HepG2 (cell line): Measurements from ENCODE around the gene SKI. TPM values are rescaled to one million over a fixed set of nuclear protein-coding genes. Genes with fewer than 3 reads are reported as not detected.

Source experiments
- ATAC-seq: fragments of 200-7000 bp; cut with Tn5 transposase; 3 replicates; pipeline ENCODE4 v1.9.1; 2020; ENCODE audit warnings: mild to moderate bottlenecking, moderate library complexity
- BruUV-seq: library from RNA; stranded (reverse); fragments of 400-500 nt; replicated peaks from 2 replicates; lab custom pipeline; 2021; lab: Mats Ljungman, UMichigan
- CTCF ChIA-PET: fragments of 300-600 bp; formaldehyde crosslinking; extraction: SDS; loops from one replicate; lab custom pipeline; 2021; ENCODE audit warnings: low total read pairs, inconsistent platforms, low intra/inter-chr PET ratio; lab: Yijun Ruan, JAX
- POLR2A ChIA-PET: fragments of 350-600 bp; sonication (Branson Sonifier 250); formaldehyde crosslinking; loops from one replicate; lab custom pipeline; 2020; ENCODE audit warnings: antibody characterized with exemption, inconsistent platforms; lab: Yijun Ruan, JAX
- DNase-seq: peaks from one replicate; pipeline ENCODE4 v3.0.0-alpha.2; 2015; ENCODE audit warnings: low spot score
- FAIRE-seq: peaks from 3 replicates; lab custom pipeline; 2011; peaks lifted over from hg19 to GRCh38; lab: Jason Lieb, UNC
- H2AFZ ChIP-seq: one replicate; pipeline ENCODE4 v1.6.1; 2011; ENCODE audit warnings: low read length, inconsistent platforms
- H3K27ac ChIP-seq: fragments of 300-600 bp; 3 replicates; pipeline ENCODE4 v1.8.0; 2011; ENCODE audit warnings: mixed run types, mild to moderate bottlenecking, mixed read lengths, low read length, inconsistent platforms; ENCODE audit not compliant: insufficient read depth; ENCODE audit errors: extremely low read length
- H3K27me3 ChIP-seq, 2 experiments: fragments of 200-600 bp in 1 of 2; 2 replicates in 1 of 2; 3 replicates in 1 of 2; pipeline versions ENCODE4 v1.6.0 to v1.8.0; 2011; ENCODE audit warnings: low read length in 2 of 2, mild to moderate bottlenecking in 2 of 2, moderate library complexity in 2 of 2, inconsistent platforms in 1 of 2; ENCODE audit not compliant: insufficient read depth in 2 of 2, control insufficient read depth in 1 of 2
- H3K36me3 ChIP-seq, 2 experiments: fragments of 200-600 bp in 1 of 2; replicated peaks in 1 of 2; 2 replicates in 1 of 2; 3 replicates in 1 of 2; pipeline versions ENCODE4 v1.5.1 to v1.8.0; 2011; ENCODE audit warnings: low read length in 2 of 2, inconsistent platforms in 1 of 2; ENCODE audit not compliant: insufficient read depth in 2 of 2, control insufficient read depth in 1 of 2
- H3K4me1 ChIP-seq: 2 replicates; pipeline ENCODE4 v1.5.1; 2012; ENCODE audit warnings: low read length, inconsistent platforms; ENCODE audit not compliant: insufficient read depth
- H3K4me2 ChIP-seq: 2 replicates; pipeline ENCODE4 v1.6.0; 2011; ENCODE audit warnings: low read depth, low read length, inconsistent platforms
- H3K4me3 ChIP-seq, 3 experiments: fragments of 200-600 bp in 1 of 3; sonication (generic), shearing (Covaris generic) in 1 of 3; replicated peaks in 1 of 3; 2 replicates each; pipeline ENCODE4 v1.5.1; 2011 to 2016; ENCODE audit warnings: low read length in 3 of 3, inconsistent platforms in 2 of 3, low read depth in 2 of 3, mild to moderate bottlenecking in 2 of 3, control low read depth in 1 of 3, mixed read lengths in 1 of 3; ENCODE audit not compliant: insufficient read depth in 1 of 3
- H3K79me2 ChIP-seq: one replicate; pipeline ENCODE4 v1.6.1; 2011; ENCODE audit warnings: low read length, inconsistent platforms; ENCODE audit not compliant: insufficient read depth
- H3K9ac ChIP-seq: 2 replicates; pipeline ENCODE4 v1.6.0; 2011; ENCODE audit warnings: mild to moderate bottlenecking, low read depth, low read length, inconsistent platforms; ENCODE audit not compliant: insufficient read depth
- H3K9me3 ChIP-seq: 2 replicates; pipeline ENCODE4 v1.5.1; 2012; ENCODE audit warnings: mild to moderate bottlenecking, low read length
- H4K20me1 ChIP-seq: 2 replicates; pipeline ENCODE4 v1.6.0; 2011; ENCODE audit warnings: inconsistent platforms, mild to moderate bottlenecking, low read length, moderate library complexity; ENCODE audit not compliant: insufficient read depth
- CREM ChIP-seq, 2 experiments: sonication (generic) in 1 of 2; formaldehyde crosslinking in 1 of 2; IDR thresholded peaks; 2 replicates each; pipeline versions ENCODE4 v1.4.0 to v1.6.1; 2016 to 2020; ENCODE audit warnings: antibody characterized with exemption in 1 of 2, mild to moderate bottlenecking in 1 of 2, missing genetic modification reagents in 1 of 2
- ETV5 ChIP-seq: IDR thresholded peaks from 2 replicates; pipeline ENCODE4 v1.6.1; 2018; ENCODE audit warnings: missing biosample characterization, missing genetic modification reagents, inconsistent platforms, borderline replicate concordance
- ISL2 ChIP-seq: sonication (generic); formaldehyde crosslinking; IDR thresholded peaks from 2 replicates; pipeline ENCODE4 v1.5.0; 2020; ENCODE audit warnings: missing genetic modification reagents
- JDP2 ChIP-seq: sonication (generic); formaldehyde crosslinking; IDR thresholded peaks from 2 replicates; pipeline ENCODE4 v1.8.1; 2022; ENCODE audit warnings: missing genetic modification reagents, borderline replicate concordance
- MAFF ChIP-seq: IDR thresholded peaks from 2 replicates; pipeline ENCODE4 v1.6.1; 2011; ENCODE audit warnings: low read depth, low read length, improper control_type of control experiment
- WIZ ChIP-seq: sonication (generic); formaldehyde crosslinking; IDR thresholded peaks from 2 replicates; pipeline ENCODE4 v1.5.1; 2020; ENCODE audit warnings: mild to moderate bottlenecking, missing genetic modification reagents
- ZFP36 ChIP-seq: fragments of 150-350 bp; IDR thresholded peaks from 2 replicates; pipeline ENCODE4 v1.6.1; 2018; ENCODE audit warnings: borderline replicate concordance, low read length, low read depth; ENCODE audit not compliant: partially characterized antibody
- ZNF20 ChIP-seq: sonication (generic); formaldehyde crosslinking; IDR thresholded peaks from 2 replicates; pipeline ENCODE4 v1.4.0; 2020; ENCODE audit warnings: mild to moderate bottlenecking, moderate library complexity, missing genetic modification reagents
- ZNF496 ChIP-seq: sonication (generic); formaldehyde crosslinking; IDR thresholded peaks from 2 replicates; pipeline ENCODE4 v1.8.1; 2023; ENCODE audit warnings: mild to moderate bottlenecking, moderate library complexity, missing genetic modification reagents; ENCODE audit not compliant: insufficient replicate concordance
- ZNF550 ChIP-seq: sonication (generic); formaldehyde crosslinking; IDR thresholded peaks from 2 replicates; pipeline ENCODE4 v1.4.0; 2020; ENCODE audit warnings: mild to moderate bottlenecking, missing genetic modification reagents, borderline replicate concordance
- ZNF552 ChIP-seq: sonication (generic); formaldehyde crosslinking; IDR thresholded peaks from 2 replicates; pipeline ENCODE4 v1.9.0; 2022; ENCODE audit warnings: missing genetic modification reagents, mild to moderate bottlenecking, borderline replicate concordance
- ZNF772 ChIP-seq: sonication (generic); formaldehyde crosslinking; IDR thresholded peaks from 2 replicates; pipeline ENCODE4 v1.5.0; 2020; ENCODE audit warnings: mild to moderate bottlenecking, missing genetic modification reagents
- ZNF788 ChIP-seq: sonication (generic); formaldehyde crosslinking; IDR thresholded peaks from 2 replicates; pipeline ENCODE4 v1.5.0; 2020; ENCODE audit warnings: mild to moderate bottlenecking, missing genetic modification reagents, borderline replicate concordance
- WGBS: methylation state at CpG from one replicate; pipeline ENCODE4 v1.1.6; 2017; ENCODE audit warnings: low lambda C conversion rate; 5-methylcytosine and 5-hydroxymethylcytosine counted together
- in situ Hi-C: cut with HindIII; loops from 2 replicates; pipeline ENCODE4 v1.10.0; 2017; ENCODE audit warnings: low pct_unique_long_range_greater_than_20kb; ENCODE audit not compliant: extremely low pct_ligation_motif_present
- intact Hi-C: fragments of 100-400 bp; cut with micrococcal nuclease; formaldehyde crosslinking; loops from one replicate; pipeline ENCODE4 v1.10.0; 2022; ENCODE audit not compliant: unreplicated experiment
- polyA plus RNA-seq, 8 experiments: library from polyadenylated mRNA; depleted of rRNA in 3 of 8; stranded (reverse) in 7 of 8; unstranded in 1 of 8; fragments of >200 nt; fragmentation: Illumina TruSeq in 4 of 8; extraction: Trizol in 4 of 8; gene quantifications; 2 replicates each; pipeline versions ENCODE4 v1.2.1 to v1.2.3, GENCODE V29; 2011 to 2016; ENCODE audit warnings: low read depth in 4 of 8, missing spikeins in 1 of 8, mixed read lengths in 1 of 8; ENCODE audit not compliant: insufficient read depth in 1 of 8
- total RNA-seq, 5 experiments: library from RNA; depleted of rRNA; stranded (reverse); fragments of >200 nt; fragmentation: Illumina TruSeq; extraction: Trizol; gene quantifications; 2 replicates each; pipeline ENCODE4 v1.2.3, GENCODE V29; 2016; ENCODE audit warnings: low read depth in 1 of 5
- TF ChIP-seq, protein P1 (sequence below): IDR thresholded peaks from 2 replicates; pipeline ENCODE4 v1.6.1; 2016; ENCODE audit warnings: missing compliant biosample characterization, missing genetic modification reagents, borderline replicate concordance
- TF ChIP-seq, protein P2 (sequence below): sonication (generic); formaldehyde crosslinking; IDR thresholded peaks from 2 replicates; pipeline ENCODE4 v1.4.0; 2020; ENCODE audit warnings: missing genetic modification reagents
- TF ChIP-seq, protein P3 (sequence below): sonication (generic); formaldehyde crosslinking; conservative IDR thresholded peaks from 2 replicates; pipeline ENCODE4 v1.8.0; 2022; ENCODE audit warnings: low read depth, missing genetic modification reagents

Gene SKI
- total and polyA plus RNA-seq, 2 of the 13 experiments (the other 11 are each of a cell fraction or from before 2014, with no cell fraction given), result 4.7 to 6.9 TPM

DNA sequence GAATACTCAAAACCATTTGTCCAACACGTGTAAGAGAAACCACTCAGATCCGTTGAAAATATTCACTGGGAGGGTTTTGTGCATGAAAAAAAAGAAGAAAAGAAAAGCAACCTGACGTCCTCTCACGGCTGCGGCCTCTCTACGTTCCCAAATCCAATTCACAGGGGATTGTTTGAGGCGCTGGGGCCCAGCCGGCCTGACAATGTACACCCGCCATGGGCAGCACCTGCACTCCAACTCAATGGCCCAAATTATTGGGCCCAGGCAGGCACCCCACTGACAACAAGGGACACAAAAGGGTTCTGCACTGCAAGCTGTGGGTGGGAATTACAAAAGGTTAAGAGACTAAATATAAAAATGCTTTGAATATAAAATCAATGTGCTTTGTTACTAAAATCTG is 121.7 kb downstream of the SKI start:
- CTCF ChIA-PET, result no interaction called here
- in situ Hi-C loops, result no loop called here
- no peak overlapping the region for H2AFZ ChIP-seq

More for the DNA sequence above, 121.7 kb downstream of the SKI start:
- WGBS, result 38% methylated on average over 9 of the region's 9 CpGs
- TF ChIP-seq ZNF552 (CRISPR knock-in tag) (no peak), ETV5 (CRISPR knock-in tag) (no peak), ZNF772 (CRISPR knock-in tag) (no peak), MAFF (no peak), ZNF496 (CRISPR knock-in tag) (no peak), ZNF788 (no peak), ZNF550 (CRISPR knock-in tag) (no peak), JDP2 (no peak), CREM (IDR thresholded peaks at IDR 0.05) (no peak), CREM (CRISPR knock-in tag; IDR thresholded peaks at IDR 0.05) (no peak), ZNF20 (CRISPR knock-in tag) (no peak), ISL2 (CRISPR knock-in tag) (no peak), WIZ (CRISPR knock-in tag) (no peak), ZFP36 (no peak)
- TF ChIP-seq, protein P1, sequence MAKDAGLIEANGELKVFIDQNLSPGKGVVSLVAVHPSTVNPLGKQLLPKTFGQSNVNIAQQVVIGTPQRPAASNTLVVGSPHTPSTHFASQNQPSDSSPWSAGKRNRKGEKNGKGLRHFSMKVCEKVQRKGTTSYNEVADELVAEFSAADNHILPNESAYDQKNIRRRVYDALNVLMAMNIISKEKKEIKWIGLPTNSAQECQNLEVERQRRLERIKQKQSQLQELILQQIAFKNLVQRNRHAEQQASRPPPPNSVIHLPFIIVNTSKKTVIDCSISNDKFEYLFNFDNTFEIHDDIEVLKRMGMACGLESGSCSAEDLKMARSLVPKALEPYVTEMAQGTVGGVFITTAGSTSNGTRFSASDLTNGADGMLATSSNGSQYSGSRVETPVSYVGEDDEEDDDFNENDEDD (CRISPR knock-in tag), result no peak
- TF ChIP-seq, protein P2, sequence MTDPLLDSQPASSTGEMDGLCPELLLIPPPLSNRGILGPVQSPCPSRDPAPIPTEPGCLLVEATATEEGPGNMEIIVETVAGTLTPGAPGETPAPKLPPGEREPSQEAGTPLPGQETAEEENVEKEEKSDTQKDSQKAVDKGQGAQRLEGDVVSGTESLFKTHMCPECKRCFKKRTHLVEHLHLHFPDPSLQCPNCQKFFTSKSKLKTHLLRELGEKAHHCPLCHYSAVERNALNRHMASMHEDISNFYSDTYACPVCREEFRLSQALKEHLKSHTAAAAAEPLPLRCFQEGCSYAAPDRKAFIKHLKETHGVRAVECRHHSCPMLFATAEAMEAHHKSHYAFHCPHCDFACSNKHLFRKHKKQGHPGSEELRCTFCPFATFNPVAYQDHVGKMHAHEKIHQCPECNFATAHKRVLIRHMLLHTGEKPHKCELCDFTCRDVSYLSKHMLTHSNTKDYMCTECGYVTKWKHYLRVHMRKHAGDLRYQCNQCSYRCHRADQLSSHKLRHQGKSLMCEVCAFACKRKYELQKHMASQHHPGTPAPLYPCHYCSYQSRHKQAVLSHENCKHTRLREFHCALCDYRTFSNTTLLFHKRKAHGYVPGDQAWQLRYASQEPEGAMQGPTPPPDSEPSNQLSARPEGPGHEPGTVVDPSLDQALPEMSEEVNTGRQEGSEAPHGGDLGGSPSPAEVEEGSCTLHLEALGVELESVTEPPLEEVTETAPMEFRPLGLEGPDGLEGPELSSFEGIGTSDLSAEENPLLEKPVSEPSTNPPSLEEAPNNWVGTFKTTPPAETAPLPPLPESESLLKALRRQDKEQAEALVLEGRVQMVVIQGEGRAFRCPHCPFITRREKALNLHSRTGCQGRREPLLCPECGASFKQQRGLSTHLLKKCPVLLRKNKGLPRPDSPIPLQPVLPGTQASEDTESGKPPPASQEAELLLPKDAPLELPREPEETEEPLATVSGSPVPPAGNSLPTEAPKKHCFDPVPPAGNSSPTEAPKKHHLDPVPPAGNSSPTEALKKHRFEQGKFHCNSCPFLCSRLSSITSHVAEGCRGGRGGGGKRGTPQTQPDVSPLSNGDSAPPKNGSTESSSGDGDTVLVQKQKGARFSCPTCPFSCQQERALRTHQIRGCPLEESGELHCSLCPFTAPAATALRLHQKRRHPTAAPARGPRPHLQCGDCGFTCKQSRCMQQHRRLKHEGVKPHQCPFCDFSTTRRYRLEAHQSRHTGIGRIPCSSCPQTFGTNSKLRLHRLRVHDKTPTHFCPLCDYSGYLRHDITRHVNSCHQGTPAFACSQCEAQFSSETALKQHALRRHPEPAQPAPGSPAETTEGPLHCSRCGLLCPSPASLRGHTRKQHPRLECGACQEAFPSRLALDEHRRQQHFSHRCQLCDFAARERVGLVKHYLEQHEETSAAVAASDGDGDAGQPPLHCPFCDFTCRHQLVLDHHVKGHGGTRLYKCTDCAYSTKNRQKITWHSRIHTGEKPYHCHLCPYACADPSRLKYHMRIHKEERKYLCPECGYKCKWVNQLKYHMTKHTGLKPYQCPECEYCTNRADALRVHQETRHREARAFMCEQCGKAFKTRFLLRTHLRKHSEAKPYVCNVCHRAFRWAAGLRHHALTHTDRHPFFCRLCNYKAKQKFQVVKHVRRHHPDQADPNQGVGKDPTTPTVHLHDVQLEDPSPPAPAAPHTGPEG (CRISPR knock-in tag), result no peak
- TF ChIP-seq, protein P3, sequence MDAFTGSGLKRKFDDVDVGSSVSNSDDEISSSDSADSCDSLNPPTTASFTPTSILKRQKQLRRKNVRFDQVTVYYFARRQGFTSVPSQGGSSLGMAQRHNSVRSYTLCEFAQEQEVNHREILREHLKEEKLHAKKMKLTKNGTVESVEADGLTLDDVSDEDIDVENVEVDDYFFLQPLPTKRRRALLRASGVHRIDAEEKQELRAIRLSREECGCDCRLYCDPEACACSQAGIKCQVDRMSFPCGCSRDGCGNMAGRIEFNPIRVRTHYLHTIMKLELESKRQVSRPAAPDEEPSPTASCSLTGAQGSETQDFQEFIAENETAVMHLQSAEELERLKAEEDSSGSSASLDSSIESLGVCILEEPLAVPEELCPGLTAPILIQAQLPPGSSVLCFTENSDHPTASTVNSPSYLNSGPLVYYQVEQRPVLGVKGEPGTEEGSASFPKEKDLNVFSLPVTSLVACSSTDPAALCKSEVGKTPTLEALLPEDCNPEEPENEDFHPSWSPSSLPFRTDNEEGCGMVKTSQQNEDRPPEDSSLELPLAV (CRISPR knock-in tag), result no peak
- Histone ChIP-seq H4K20me1 (no peaks in the 10 kb centered on the region), H3K79me2 (no peaks in the 10 kb centered on the region), H3K27me3 (peaks cover 8 to 51% of the 10 kb centered on the region in 2 experiments), H3K36me3 (no peaks in the 10 kb centered on the region), H3K27ac (no peak overlapping the region), H3K9ac (no peak overlapping the region), H3K4me2 (no peak overlapping the region), H3K4me3 (no peak overlapping the region), H3K9me3 (no peaks in the 10 kb centered on the region), H3K4me1 (peaks cover 7% of the 10 kb centered on the region; the same call in 1 of the 2 replicates)
- DNase-seq, result no peak
- ATAC-seq, result no peak
- POLR2A ChIA-PET, result no interaction called here
- intact Hi-C loops, result no loop called here
- FAIRE-seq, result no peak
- BruUV-seq, result no TSS peak
